ENCODE measurements around the gene RRBP1.

DNA sequence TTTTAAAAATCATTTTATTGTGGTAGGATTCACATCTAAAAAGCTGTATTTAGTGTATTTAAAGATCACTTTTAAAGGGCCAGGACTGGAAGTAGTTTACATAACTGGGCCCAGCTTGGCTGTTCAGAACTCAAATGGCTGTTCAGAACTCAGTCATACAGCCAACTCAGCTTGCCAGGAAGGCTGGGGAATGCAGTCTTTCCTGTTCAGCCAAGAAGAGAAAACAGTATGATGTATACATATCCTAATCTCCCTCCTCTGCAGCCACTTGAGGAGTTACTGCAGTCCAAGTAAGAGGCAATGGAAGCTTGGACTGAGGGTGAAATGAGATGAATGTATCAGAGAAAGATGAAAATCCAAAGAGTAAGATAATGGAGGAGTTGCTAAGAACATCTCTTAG, 87.6 kb downstream of the RRBP1 start:
- TF ChIP-seq, protein P1, sequence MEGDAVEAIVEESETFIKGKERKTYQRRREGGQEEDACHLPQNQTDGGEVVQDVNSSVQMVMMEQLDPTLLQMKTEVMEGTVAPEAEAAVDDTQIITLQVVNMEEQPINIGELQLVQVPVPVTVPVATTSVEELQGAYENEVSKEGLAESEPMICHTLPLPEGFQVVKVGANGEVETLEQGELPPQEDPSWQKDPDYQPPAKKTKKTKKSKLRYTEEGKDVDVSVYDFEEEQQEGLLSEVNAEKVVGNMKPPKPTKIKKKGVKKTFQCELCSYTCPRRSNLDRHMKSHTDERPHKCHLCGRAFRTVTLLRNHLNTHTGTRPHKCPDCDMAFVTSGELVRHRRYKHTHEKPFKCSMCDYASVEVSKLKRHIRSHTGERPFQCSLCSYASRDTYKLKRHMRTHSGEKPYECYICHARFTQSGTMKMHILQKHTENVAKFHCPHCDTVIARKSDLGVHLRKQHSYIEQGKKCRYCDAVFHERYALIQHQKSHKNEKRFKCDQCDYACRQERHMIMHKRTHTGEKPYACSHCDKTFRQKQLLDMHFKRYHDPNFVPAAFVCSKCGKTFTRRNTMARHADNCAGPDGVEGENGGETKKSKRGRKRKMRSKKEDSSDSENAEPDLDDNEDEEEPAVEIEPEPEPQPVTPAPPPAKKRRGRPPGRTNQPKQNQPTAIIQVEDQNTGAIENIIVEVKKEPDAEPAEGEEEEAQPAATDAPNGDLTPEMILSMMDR (IDR thresholded peaks at IDR 0.05; ENCODE audit: extremely low read depth in 1 of 2, insufficient read depth in 1 of 2, low read depth in 1 of 2, low read length in 2 of 2), result no peak
- TF ChIP-seq POLR2A (IDR thresholded peaks at IDR 0.05; ENCODE audit: low read depth, low read length), result no peak
- no peak for TF ChIP-seq JUN (IDR thresholded peaks at IDR 0.05; ENCODE audit: borderline replicate concordance, insufficient read depth, insufficient read length, low read depth)
- no peak for TF ChIP-seq POLR2AphosphoS5 (IDR thresholded peaks at IDR 0.05; ENCODE audit: insufficient read depth, low read depth, low read length)
- TF ChIP-seq, protein P2, sequence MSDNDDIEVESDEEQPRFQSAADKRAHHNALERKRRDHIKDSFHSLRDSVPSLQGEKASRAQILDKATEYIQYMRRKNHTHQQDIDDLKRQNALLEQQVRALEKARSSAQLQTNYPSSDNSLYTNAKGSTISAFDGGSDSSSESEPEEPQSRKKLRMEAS (IDR thresholded peaks at IDR 0.05; ENCODE audit: insufficient read depth, insufficient read length), result no peak
- no peak for TF ChIP-seq EZH2 (IDR thresholded peaks at IDR 0.05; ENCODE audit: borderline replicate concordance, low read depth, low read length, severe bottlenecking)
